ENCODE results near the gene TTC9B. TPM values are rescaled to one million over a fixed set of nuclear protein-coding genes. Genes with fewer than 3 reads are reported as not detected.

Gene TTC9B
- total and polyA plus RNA-seq, 10 donors: not detected

GRCh38 chr19:40256512-40256911 is 38.3 kb upstream of the TTC9B start:
- DNase-seq: no peak
- intact Hi-C loops (cut with DNase I; ENCODE audit: low total_unique reads): no loop called here
- TF ChIP-seq POLR2A (IDR thresholded peaks at IDR 0.05): no peak
- TF ChIP-seq POLR2AphosphoS5 (IDR thresholded peaks at IDR 0.05): no peak
- TF ChIP-seq CTCF (IDR thresholded peaks at IDR 0.05 in 8 of 11, conservative IDR thresholded peaks at IDR 0.05 in 3 of 11): no peak
- H3K4me1 ChIP-seq: peaks cover 0 to 38% (median 2%) of the 10 kb centered on the region in 6 donors
- H3K9me3 ChIP-seq: no peaks in the 10 kb centered on the region
- H3K36me3 ChIP-seq: peaks cover 0 to 58% (median 40%) of the 10 kb centered on the region in 6 donors
- no peaks in the 10 kb centered on the region for H3K27me3 ChIP-seq (replicated peaks in 1 of 7)
- WGBS, 5 donors: 89 to 94% (median 93%) methylated on average over 7 to 8 of the region's 8 CpGs
- H3K27ac ChIP-seq: no peak overlapping the region
- no peak overlapping the region for H3K4me3 ChIP-seq

- WGBS, 5 donors: 67 to 82% (median 75%) methylated on average over 3 of the region's 3 CpGs
- no peaks in the 10 kb centered on the region for H3K9me3 ChIP-seq
- no peak for DNase-seq
- peaks cover 0 to 30% (median under 1%) of the 10 kb centered on the region in 6 donors for H3K4me1 ChIP-seq
- no peak overlapping the region for H3K4me3 ChIP-seq
- H3K27me3 ChIP-seq (replicated peaks in 1 of 7): no peaks in the 10 kb centered on the region
- intact Hi-C loops (cut with DNase I; ENCODE audit: low total_unique reads): no loop called here
- TF ChIP-seq POLR2A (IDR thresholded peaks at IDR 0.05) (no peak), POLR2AphosphoS5 (IDR thresholded peaks at IDR 0.05) (no peak), CTCF (IDR thresholded peaks at IDR 0.05 in 8 of 11, conservative IDR thresholded peaks at IDR 0.05 in 3 of 11) (no peak)
- H3K27ac ChIP-seq: no peak overlapping the region
- H3K36me3 ChIP-seq: peaks cover 0 to 66% (median 41%) of the 10 kb centered on the region in 6 donors
Observed at GRCh38 chr19:40255619-40256166, 37.5 kb upstream of the TTC9B start.

GRCh38 chr19:40254714-40255418 is 36.7 kb upstream of the TTC9B start:
- Histone ChIP-seq H3K27me3 (replicated peaks in 1 of 7) (no peaks in the 10 kb centered on the region), H3K4me1 (peaks cover 0 to 30% (median 0%) of the 10 kb centered on the region in 6 donors), H3K27ac (no peak overlapping the region), H3K9me3 (no peaks in the 10 kb centered on the region), H3K4me3 (no peak overlapping the region), H3K36me3 (peaks cover 0 to 74% (median 43%) of the 10 kb centered on the region in 6 donors)
- DNase-seq: no peak
- intact Hi-C loops (cut with DNase I; ENCODE audit: low total_unique reads): no loop called here
- TF ChIP-seq POLR2AphosphoS5 (IDR thresholded peaks at IDR 0.05) (no peak), POLR2A (IDR thresholded peaks at IDR 0.05) (no peak), CTCF (IDR thresholded peaks at IDR 0.05 in 8 of 11, conservative IDR thresholded peaks at IDR 0.05 in 3 of 11) (no peak)
- 95 to 97% (median 95%) methylated on average over 14 to 16 of the region's 16 CpGs for WGBS, 5 donors

- Histone ChIP-seq H3K27me3 (replicated peaks in 1 of 7) (no peaks in the 10 kb centered on the region), H3K36me3 (peaks cover 0 to 84% (median 48%) of the 10 kb centered on the region in 6 donors), H3K9me3 (no peaks in the 10 kb centered on the region), H3K4me1 (peaks cover 0 to 36% (median 0%) of the 10 kb centered on the region in 6 donors), H3K4me3 (no peak overlapping the region), H3K27ac (no peak overlapping the region)
- intact Hi-C loops (cut with DNase I; ENCODE audit: low total_unique reads): no loop called here
- WGBS, 5 donors: 88 to 95% (median 93%) methylated on average over 8 of the region's 8 CpGs
- DNase-seq: no peak
- TF ChIP-seq POLR2AphosphoS5 (IDR thresholded peaks at IDR 0.05) (no peak), CTCF (IDR thresholded peaks at IDR 0.05 in 8 of 11, conservative IDR thresholded peaks at IDR 0.05 in 3 of 11) (no peak), POLR2A (IDR thresholded peaks at IDR 0.05) (no peak)
Observed at GRCh38 chr19:40253611-40254092, 35.5 kb upstream of the TTC9B start.

All from spleen (tissue), 11 donors.